Measurements from ENCODE around the gene USF3. TPM values are rescaled to one million over a fixed set of nuclear protein-coding genes. Genes with fewer than 3 reads are reported as not detected.

USF3 gene
- total and polyA plus RNA-seq, 2 experiments from 2014 or later, result 5.8 to 18.8 TPM

- Histone ChIP-seq H3K79me2 (no peaks in the 10 kb centered on the region), H3K9me2 (replicated peaks; ENCODE audit: insufficient read depth) (no peaks in the 10 kb centered on the region), H3K9me3 (ENCODE audit: low read depth) (no peaks in the 10 kb centered on the region), H3K27ac (peak overlapping the region; percentile 22), H3K4me1 (ENCODE audit: insufficient read depth) (no peaks in the 10 kb centered on the region), H4K20me1 (ENCODE audit: insufficient read depth, poor library complexity, severe bottlenecking) (no peaks in the 10 kb centered on the region), H3K27me3 (no peaks in the 10 kb centered on the region), H3K36me3 (replicated peaks; ENCODE audit: insufficient read depth, low read depth) (no peaks in the 10 kb centered on the region), H3K4me3 (no peak overlapping the region), H2AFZ (no peak overlapping the region), H3K4me2 (no peak overlapping the region)
- TF ChIP-seq EZH2phosphoT487 (IDR thresholded peaks at IDR 0.05; ENCODE audit: low read depth, severe bottlenecking, unreplicated experiment), result no peak
- no peak for TF ChIP-seq CTCF (IDR thresholded peaks at IDR 0.05; ENCODE audit: poor library complexity)
- TF ChIP-seq EZH2 (IDR thresholded peaks at IDR 0.05; ENCODE audit: borderline replicate concordance), result no peak
- WGBS (ENCODE audit: low lambda C conversion rate, missing lambda C conversion rate), result 93% methylated on average over 1 of the region's 1 CpG
- no peak for DNase-seq (ENCODE audit: low spot score)
Observed at GRCh38 chr3:113654310-113654709, 42.1 kb downstream of the USF3 start.

GRCh38 chr3:113649174-113649845, 47.1 kb downstream of the USF3 start:
- no peaks in the 10 kb centered on the region for H3K9me2 ChIP-seq (replicated peaks; ENCODE audit: insufficient read depth)
- peaks cover 11% of the 10 kb centered on the region for H3K9me3 ChIP-seq (ENCODE audit: low read depth)
- 94% methylated on average over 6 of the region's 6 CpGs for WGBS (ENCODE audit: low lambda C conversion rate, missing lambda C conversion rate)

DNA sequence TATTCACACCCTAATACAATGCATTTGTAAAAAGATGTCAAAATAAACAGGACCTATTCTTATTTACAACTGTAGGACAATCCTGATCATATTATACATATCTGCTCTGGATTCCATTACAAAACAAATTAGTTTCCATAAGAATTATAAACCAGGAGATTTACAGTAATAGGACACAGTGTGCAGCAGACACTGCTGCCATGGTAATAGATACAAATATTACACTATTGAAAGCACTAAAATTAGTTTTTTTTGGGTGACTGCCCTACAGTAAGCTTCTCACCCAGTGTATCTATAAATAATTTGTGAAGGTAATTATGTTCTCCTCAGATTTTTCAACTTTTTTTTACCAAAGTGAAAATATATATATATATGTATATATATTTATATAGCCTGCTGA, 47.9 kb downstream of the USF3 start:
- H3K27ac ChIP-seq, result no peak overlapping the region
- TF ChIP-seq CTCF (IDR thresholded peaks at IDR 0.05; ENCODE audit: poor library complexity) (no peak), EZH2 (IDR thresholded peaks at IDR 0.05; ENCODE audit: borderline replicate concordance) (no peak), EZH2phosphoT487 (IDR thresholded peaks at IDR 0.05; ENCODE audit: low read depth, severe bottlenecking, unreplicated experiment) (no peak)
- no peaks in the 10 kb centered on the region for H3K9me2 ChIP-seq (replicated peaks; ENCODE audit: insufficient read depth)

More at GRCh38 chr3:113649174-113649845, 47.1 kb downstream of the USF3 start:
- no peak for DNase-seq (ENCODE audit: low spot score)
- no peak for TF ChIP-seq EZH2 (IDR thresholded peaks at IDR 0.05; ENCODE audit: borderline replicate concordance)
- no peak for TF ChIP-seq CTCF (IDR thresholded peaks at IDR 0.05; ENCODE audit: poor library complexity)
- no peak for TF ChIP-seq EZH2phosphoT487 (IDR thresholded peaks at IDR 0.05; ENCODE audit: low read depth, severe bottlenecking, unreplicated experiment)
- Histone ChIP-seq H3K4me1 (ENCODE audit: insufficient read depth) (no peaks in the 10 kb centered on the region), H3K27ac (no peak overlapping the region), H3K27me3 (no peaks in the 10 kb centered on the region), H3K79me2 (no peaks in the 10 kb centered on the region), H2AFZ (no peak overlapping the region), H4K20me1 (ENCODE audit: insufficient read depth, poor library complexity, severe bottlenecking) (no peaks in the 10 kb centered on the region), H3K4me2 (no peak overlapping the region), H3K4me3 (no peak overlapping the region), H3K36me3 (replicated peaks; ENCODE audit: insufficient read depth, low read depth) (no peaks in the 10 kb centered on the region)

More for the DNA sequence above, 47.9 kb downstream of the USF3 start:
- Histone ChIP-seq H3K27me3 (no peaks in the 10 kb centered on the region), H4K20me1 (ENCODE audit: insufficient read depth, poor library complexity, severe bottlenecking) (no peaks in the 10 kb centered on the region), H3K9me3 (ENCODE audit: low read depth) (peaks cover 11% of the 10 kb centered on the region), H3K36me3 (replicated peaks; ENCODE audit: insufficient read depth, low read depth) (no peaks in the 10 kb centered on the region), H3K4me3 (no peak overlapping the region), H3K4me1 (ENCODE audit: insufficient read depth) (no peaks in the 10 kb centered on the region), H3K4me2 (no peak overlapping the region), H2AFZ (no peak overlapping the region), H3K79me2 (no peaks in the 10 kb centered on the region)
- no peak for DNase-seq (ENCODE audit: low spot score)

All from hepatocyte (in vitro differentiated cells).